Panc1 (cell line): ENCODE data around the gene NARF. TPM values are rescaled to one million over a fixed set of nuclear protein-coding genes. Genes with fewer than 3 reads are reported as not detected.

Experiments
- ATAC-seq: fragments of 200-7000 bp; cut with Tn5 transposase; 2 replicates; pipeline ENCODE4 v1.9.1; 2020; ENCODE audit warnings: mild to moderate bottlenecking, moderate library complexity
- BruUV-seq: library from RNA; stranded (reverse); fragments of 400-500 nt; replicated peaks from 2 replicates; lab custom pipeline; 2021; lab: Mats Ljungman, UMichigan
- CTCF ChIA-PET: fragments of 300-600 bp; sonication (Branson Sonifier 250); formaldehyde crosslinking; loops from one replicate; lab custom pipeline; 2022; ENCODE audit warnings: antibody characterized with exemption; lab: Charles Lee
- POLR2A ChIA-PET: fragments of 300-600 bp; sonication (Branson Sonifier 250); formaldehyde crosslinking; loops from one replicate; lab custom pipeline; 2022; ENCODE audit warnings: antibody characterized with exemption; lab: Charles Lee
- DNase-seq: peaks from one replicate; pipeline ENCODE4 v3.0.0-alpha.2; 2010; ENCODE audit warnings: low read depth, low spot score
- H3K27ac ChIP-seq: 2 replicates; pipeline ENCODE4 v1.5.1; 2011; ENCODE audit warnings: mild to moderate bottlenecking, low read length, inconsistent platforms
- H3K27me3 ChIP-seq: fragments of 200-500 bp; sonication (Bioruptor generic); 2 replicates; pipeline ENCODE4 v1.6.0; 2014; ENCODE audit warnings: low read length, inconsistent platforms; ENCODE audit not compliant: control insufficient read depth, insufficient read depth
- H3K36me3 ChIP-seq: fragments of 200-500 bp; sonication (Bioruptor generic); 2 replicates; pipeline ENCODE4 v1.5.1; 2014; ENCODE audit warnings: inconsistent platforms, mild to moderate bottlenecking, low read length, moderate library complexity; ENCODE audit not compliant: control insufficient read depth, insufficient read depth
- H3K4me1 ChIP-seq: 2 replicates; pipeline ENCODE4 v1.5.1; 2011; ENCODE audit warnings: inconsistent platforms, mild to moderate bottlenecking, low read length, moderate library complexity; ENCODE audit not compliant: control insufficient read depth, insufficient read depth
- H3K4me3 ChIP-seq, 2 experiments: 2 replicates each; pipeline ENCODE4 v1.5.1; 2011 to 2012; ENCODE audit warnings: low read depth in 2 of 2, low read length in 2 of 2, mild to moderate bottlenecking in 2 of 2, inconsistent platforms in 1 of 2, moderate library complexity in 1 of 2
- H3K9me3 ChIP-seq: fragments of 200-500 bp; sonication (Bioruptor generic); 2 replicates; pipeline ENCODE4 v1.5.1; 2014; ENCODE audit warnings: low read depth, mild to moderate bottlenecking, inconsistent platforms, low read length, moderate library complexity; ENCODE audit not compliant: control insufficient read depth, insufficient read depth
- CTCF ChIP-seq: fragments of 450-650 bp; IDR thresholded peaks from 2 replicates; pipeline ENCODE4 v1.5.1; 2017; ENCODE audit warnings: mild to moderate bottlenecking
- POLR2AphosphoS5 ChIP-seq: IDR thresholded peaks from 2 replicates; pipeline ENCODE4 v1.6.1; 2012; ENCODE audit warnings: mild to moderate bottlenecking, low read depth, low read length, moderate library complexity
- REST ChIP-seq, 2 experiments: IDR thresholded peaks; 2 replicates each; pipeline ENCODE4 v1.6.1; 2011 to 2012; ENCODE audit warnings: low read depth in 2 of 2, control low read depth in 1 of 2, low read length in 1 of 2, mild to moderate bottlenecking in 1 of 2, moderate library complexity in 1 of 2; ENCODE audit not compliant: insufficient read depth in 1 of 2
- SIN3A ChIP-seq: IDR thresholded peaks from 2 replicates; pipeline ENCODE4 v1.6.1; 2012; ENCODE audit warnings: low read depth, mild to moderate bottlenecking, low read length, moderate library complexity, borderline replicate concordance; ENCODE audit not compliant: insufficient read depth
- TCF7L2 ChIP-seq: IDR thresholded peaks from 2 replicates; pipeline ENCODE4 v1.6.1; 2011; ENCODE audit warnings: mild to moderate bottlenecking, low read depth, low read length, inconsistent platforms
- in situ Hi-C: cut with HindIII; loops from 2 replicates; pipeline ENCODE4 v1.10.0; 2016; ENCODE audit warnings: low sequenced_read_pairs, low pct_unique_long_range_greater_than_20kb
- intact Hi-C: fragments of 100-400 bp; cut with micrococcal nuclease; formaldehyde crosslinking; loops from one replicate; pipeline ENCODE4 v1.10.0; 2022; ENCODE audit not compliant: unreplicated experiment
- total RNA-seq: library from RNA; stranded (reverse); gene quantifications from one replicate; pipeline ENCODE4 v1.2.1, GENCODE V29; 2021; ENCODE audit not compliant: unreplicated experiment

The NARF gene
- total RNA-seq, 1 experiment from 2014 or later: 60.9 TPM

GRCh38 chr17:82441691-82442487 lies 16.7 kb upstream of the NARF start:
- CTCF ChIA-PET: no interaction called here
- 0 out of 2 replicates have a peak, but pooled peaks have one; percentile 10 for TF ChIP-seq POLR2AphosphoS5
- 0 out of 2 replicates have a peak, but pooled peaks have one; percentile 2 for TF ChIP-seq SIN3A
- TF ChIP-seq CTCF: no peak
- in situ Hi-C loops: no loop called here
- Histone ChIP-seq H3K9me3 (no peaks in the 10 kb centered on the region), H3K36me3 (no peaks in the 10 kb centered on the region), H3K27ac (no peak overlapping the region), H3K4me1 (peaks cover 11% of the 10 kb centered on the region; the same call in 1 of the 2 replicates), H3K27me3 (no peaks in the 10 kb centered on the region), H3K4me3 (no peak overlapping the region)
- ATAC-seq: peak; percentile 40
- POLR2A ChIA-PET: no interaction called here
- DNase-seq: no peak
- BruUV-seq: no TSS peak
- intact Hi-C loops: no loop called here

- no peaks in the 10 kb centered on the region for H3K36me3 ChIP-seq
- H3K9me3 ChIP-seq: no peaks in the 10 kb centered on the region
- no peak overlapping the region for H3K4me3 ChIP-seq
- DNase-seq (no peak), ATAC-seq (no peak; the same call in 1 of the 2 replicates)
- TSS peak; percentile 87 for BruUV-seq
- peaks cover 11% of the 10 kb centered on the region; the same call in 1 of the 2 replicates for H3K4me1 ChIP-seq
- in situ Hi-C loops (no loop called here), intact Hi-C loops (no loop called here)
- no peaks in the 10 kb centered on the region for H3K27me3 ChIP-seq
- CTCF ChIA-PET: no interaction called here
- H3K27ac ChIP-seq: no peak overlapping the region
- TF ChIP-seq CTCF: no peak
- no peak for TF ChIP-seq TCF7L2
- no peak for TF ChIP-seq REST (IDR thresholded peaks at IDR 0.05; ENCODE audit: insufficient read depth in 1 of 2, low read depth in 2 of 2, low read length in 1 of 2)
- no peak for TF ChIP-seq POLR2AphosphoS5
- TF ChIP-seq SIN3A: no peak
- POLR2A ChIA-PET: no interaction called here
Observed at GRCh38 chr17:82442643-82443464, 15.7 kb upstream of the NARF start.
